Fibroblast of the aortic adventitia (primary cell): ENCODE measurements around the gene RIMBP2. TPM values are rescaled to one million over a fixed set of nuclear protein-coding genes. Genes with fewer than 3 reads are reported as not detected.

ENCODE experiments used
- DNase-seq: peaks from one replicate; pipeline ENCODE4 v3.0.0-alpha.2; 2010; ENCODE audit warnings: low read depth
- H3K4me3 ChIP-seq: 2 replicates; pipeline ENCODE4 v1.5.1; 2011; ENCODE audit warnings: low read depth, mild to moderate bottlenecking, control low read depth, low read length, moderate library complexity
- CTCF ChIP-seq: IDR thresholded peaks from 2 replicates; pipeline ENCODE4 v1.5.1; 2011; ENCODE audit warnings: mild to moderate bottlenecking, low read length, control low read depth, inconsistent platforms; ENCODE audit not compliant: insufficient read depth
- total RNA-seq: library from RNA; depleted of rRNA; stranded (reverse); fragments of >200 nt; gene quantifications from 2 replicates; pipeline ENCODE4 v1.2.3, GENCODE V29; 2012; ENCODE audit warnings: low replicate concordance

The RIMBP2 gene
- total RNA-seq, 1 donor, result not detected

- TF ChIP-seq CTCF, result no peak
- DNase-seq, result no peak
- H3K4me3 ChIP-seq, result no peak overlapping the region
These were observed 144.4 kb downstream of the RIMBP2 start for GRCh38 chr12:130571734-130572133.

DNA sequence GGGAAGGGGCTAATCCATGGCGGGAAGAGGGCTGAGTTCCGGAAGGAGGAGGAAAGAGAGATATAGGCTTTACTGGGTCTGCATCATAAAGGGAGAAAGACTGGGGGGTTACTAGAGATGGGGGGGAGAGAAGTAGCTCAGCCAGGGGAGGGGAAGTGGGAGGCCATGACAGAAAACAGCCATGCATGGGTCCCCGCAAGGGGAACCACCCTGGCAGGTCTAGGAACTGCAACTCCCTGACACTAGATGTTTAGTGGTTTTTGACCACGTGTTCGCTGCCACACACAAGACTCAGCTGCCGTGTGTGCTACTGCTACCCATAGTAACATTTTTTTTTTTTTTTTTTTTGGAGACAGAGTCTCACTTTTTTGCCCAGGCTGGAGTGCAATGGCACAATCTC lies 145.0 kb downstream of the RIMBP2 start:
- no peak overlapping the region for H3K4me3 ChIP-seq
- no peak for TF ChIP-seq CTCF
- no peak for DNase-seq

- no peak for TF ChIP-seq CTCF
- no peak for DNase-seq
- no peak overlapping the region for H3K4me3 ChIP-seq
These were observed 146.6 kb downstream of the RIMBP2 start for GRCh38 chr12:130569521-130569920.

GRCh38 chr12:130568501-130568900 lies 147.6 kb downstream of the RIMBP2 start:
- no peak overlapping the region for H3K4me3 ChIP-seq
- no peak for TF ChIP-seq CTCF
- no peak for DNase-seq

DNA sequence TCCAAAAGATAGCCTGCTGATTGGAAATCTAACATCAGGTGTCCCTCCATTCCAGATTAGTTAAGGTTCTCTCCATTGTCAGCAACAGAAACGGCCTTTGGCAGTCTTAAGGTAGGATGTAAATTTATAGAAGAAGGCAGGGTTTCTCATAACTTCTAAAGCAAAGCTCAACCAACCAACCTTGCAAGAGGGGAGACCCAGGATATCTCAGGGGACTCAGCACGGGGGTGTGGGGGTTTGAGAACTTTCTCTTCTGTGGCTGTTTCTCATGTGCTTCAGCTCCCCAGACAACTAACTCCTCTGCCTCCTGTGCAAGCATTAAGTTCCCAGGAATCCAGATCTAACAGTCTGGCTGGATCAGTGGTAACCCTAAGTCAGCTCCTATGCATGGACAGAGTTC lies 148.1 kb downstream of the RIMBP2 start:
- no peak overlapping the region for H3K4me3 ChIP-seq
- DNase-seq, result no peak
- no peak for TF ChIP-seq CTCF

DNA sequence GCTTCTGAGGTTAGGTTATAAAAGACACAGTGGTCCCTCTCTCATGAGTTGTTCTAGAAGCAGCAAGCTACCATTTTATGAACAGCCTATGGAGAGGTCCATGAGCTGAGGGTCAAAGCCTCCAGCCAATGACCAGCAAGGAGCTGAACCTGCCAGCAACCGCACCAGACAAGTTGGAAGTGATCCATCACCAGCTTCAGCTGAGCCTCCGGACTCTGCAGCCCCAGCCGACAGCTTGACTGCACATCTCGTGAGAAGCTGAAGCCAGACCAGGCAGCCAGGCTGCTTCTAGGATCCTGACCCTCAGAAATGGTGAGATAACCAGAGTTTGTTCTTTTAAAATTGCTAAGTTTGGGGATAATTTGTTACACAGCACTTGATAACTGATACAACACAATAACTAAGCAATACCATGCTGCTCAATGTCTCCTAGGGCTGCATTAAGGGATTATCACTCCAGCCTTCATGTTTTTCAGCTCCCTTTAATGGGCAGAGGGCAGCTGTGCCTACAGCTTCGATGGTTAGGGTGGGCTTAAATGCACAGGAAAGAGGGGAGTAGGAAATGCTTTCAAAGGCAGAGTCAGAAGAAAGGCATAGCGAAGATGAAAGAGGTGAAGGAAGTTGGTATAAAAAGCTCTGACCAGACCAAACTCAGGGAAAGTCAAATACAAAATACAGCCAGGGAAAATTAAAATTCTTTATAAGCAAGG lies 149.5 kb downstream of the RIMBP2 start:
- DNase-seq, result no peak
- TF ChIP-seq CTCF, result no peak
- no peak overlapping the region for H3K4me3 ChIP-seq

DNA sequence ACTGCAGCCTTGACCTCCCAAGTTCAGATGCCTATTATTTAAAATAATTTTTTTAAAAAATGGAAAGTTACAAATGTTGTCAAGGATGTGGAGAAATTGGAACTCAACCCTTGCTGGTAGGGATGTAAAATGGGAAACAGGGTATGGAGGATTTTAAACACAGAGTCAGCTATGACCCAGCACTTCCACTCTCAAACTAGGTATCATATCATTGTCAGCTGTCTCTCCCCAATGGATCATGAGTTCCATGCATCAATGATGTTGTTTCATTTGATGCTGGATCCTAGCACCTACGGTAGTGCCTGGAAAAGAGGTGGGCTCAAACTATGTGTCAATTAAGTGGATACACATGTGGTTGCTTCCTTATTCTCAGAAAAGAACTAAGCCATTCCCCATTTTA lies 150.9 kb downstream of the RIMBP2 start:
- no peak for TF ChIP-seq CTCF
- no peak overlapping the region for H3K4me3 ChIP-seq
- DNase-seq, result no peak
